ENCODE measurements around the gene TMEM150B. TPM values are rescaled to one million over a fixed set of nuclear protein-coding genes. Genes with fewer than 3 reads are reported as not detected.

The TMEM150B gene
- total RNA-seq, 1 experiment from 2014 or later, result not detected

DNA sequence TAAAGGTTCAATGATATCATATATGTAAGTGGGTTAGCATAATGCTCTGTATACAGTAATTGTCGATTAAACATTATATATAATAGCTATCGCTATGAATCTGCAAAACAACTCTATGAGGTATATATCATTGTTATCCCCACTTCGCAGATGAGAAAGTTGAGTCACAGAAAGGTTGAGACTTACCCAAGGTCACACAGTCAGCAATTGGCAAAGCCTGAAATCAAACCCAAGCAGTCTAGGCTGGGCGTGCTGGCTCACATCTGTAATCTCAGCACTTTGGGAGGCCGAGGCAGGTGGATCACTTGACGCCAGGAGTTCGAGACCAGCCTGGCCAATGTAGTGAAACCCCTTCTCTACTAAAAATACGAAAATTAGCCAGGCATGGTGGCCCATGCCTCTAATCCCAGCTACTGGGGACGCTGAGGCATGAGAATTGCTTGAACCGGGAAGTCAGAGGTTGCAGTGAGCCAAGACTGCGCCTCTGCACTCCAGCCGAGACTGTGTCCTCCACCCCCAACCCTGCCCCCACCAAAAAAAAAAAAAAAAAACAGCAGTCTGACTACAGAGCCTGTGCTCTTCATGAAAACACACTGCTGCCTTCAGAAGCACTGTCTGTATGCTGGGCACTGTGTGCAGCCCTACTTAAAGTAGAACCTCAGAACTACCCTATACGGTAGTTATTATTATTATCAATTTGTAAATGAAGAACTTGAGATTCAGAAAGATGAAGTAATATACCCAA, 46.6 kb downstream of the TMEM150B start:
- no peak for DNase-seq (ENCODE audit: low read depth)

DNA sequence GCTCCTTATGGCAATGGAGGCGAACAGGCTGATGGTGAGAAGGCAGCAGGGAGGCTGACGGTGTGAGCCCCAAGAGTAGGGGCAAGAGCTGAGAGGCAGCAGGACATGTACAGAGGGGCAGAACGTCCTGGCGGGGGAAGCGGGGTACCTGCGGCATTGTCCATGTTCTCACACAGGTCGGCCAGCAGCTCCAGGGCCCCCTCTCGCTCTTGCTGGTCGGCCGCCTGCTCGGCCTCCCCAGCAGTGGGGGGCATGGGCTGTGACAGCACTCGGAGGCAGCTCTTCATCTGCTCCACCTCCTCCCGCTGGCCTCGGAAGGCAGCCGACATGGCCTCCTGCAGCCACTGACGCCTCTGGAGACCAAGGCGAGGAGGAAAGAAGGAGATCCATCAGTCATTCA, 47.6 kb downstream of the TMEM150B start:
- no peak for DNase-seq (ENCODE audit: low read depth)

DNA sequence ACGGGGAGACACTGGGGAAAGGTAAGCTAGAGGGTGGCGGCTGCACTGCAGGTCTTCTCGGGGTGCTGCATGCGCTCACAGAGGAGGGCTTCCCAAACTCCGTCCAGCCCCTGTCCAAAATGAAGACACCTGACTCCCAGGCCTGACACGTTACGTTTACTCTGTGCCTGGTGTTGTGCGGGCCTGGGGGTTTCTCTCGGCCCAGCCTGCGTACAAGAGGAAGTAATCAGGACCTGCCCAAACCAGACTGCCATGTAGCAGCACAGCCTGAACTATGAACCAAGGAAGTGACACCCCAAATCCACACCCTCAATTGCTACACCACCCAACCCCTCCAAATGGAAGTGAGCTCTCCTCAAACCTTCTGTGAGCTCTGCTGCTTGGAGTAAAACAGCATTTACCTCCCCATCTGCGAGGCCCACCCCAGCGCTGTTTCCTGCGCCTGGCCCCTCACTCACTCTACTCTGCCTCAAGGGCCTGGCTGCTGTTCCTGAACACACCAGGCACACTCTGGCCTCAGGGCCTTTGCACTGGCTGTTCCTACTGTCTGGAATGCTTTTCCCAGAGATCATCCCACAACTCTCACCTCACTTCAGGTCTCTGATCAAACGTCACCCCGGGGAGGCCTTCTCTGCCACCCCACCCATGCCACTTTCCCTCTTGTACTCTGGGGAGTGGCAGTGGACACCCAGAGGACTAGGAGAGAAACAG, 48.3 kb downstream of the TMEM150B start:
- no peak for DNase-seq (ENCODE audit: low read depth)

DNA sequence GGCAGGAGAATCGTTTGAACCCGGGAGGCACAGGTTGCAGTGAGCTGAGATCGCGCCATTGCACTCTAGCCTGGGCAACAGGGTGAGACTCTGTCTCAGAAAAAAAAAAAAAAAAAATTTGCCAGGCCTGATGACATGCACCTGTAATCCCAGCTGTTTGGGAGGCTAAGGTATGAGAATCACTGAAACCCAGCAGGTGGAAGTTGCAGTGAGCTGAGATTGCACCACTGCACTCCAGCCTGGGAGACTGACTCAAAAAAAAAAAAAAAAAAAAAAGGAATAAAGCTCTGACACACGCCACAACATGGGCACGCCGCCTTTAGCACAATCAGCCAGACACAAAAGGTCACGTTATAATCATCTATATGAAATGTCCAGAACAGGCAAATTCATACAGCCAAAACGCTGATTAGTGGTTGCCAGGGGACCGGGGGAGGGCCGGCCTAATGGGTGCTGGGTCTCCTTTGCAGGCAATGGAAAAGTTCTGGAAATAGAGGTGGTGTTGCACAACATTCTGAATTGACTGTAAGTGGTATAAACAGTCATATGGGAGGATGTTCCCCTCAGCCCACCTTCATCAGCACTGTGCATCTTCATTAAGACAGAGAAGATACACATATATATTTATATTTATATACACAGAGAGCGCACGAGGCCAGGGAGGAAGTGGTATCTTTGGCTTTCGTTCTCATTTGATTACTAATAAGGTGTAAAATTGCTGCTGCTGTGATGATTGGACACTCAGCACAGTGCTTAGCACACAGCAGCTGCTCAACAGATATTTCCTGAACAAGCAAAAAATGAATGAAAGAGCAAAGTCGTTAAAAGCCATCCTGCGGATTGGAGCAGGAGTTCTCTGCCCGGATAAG, 49.1 kb downstream of the TMEM150B start:
- no peak for DNase-seq (ENCODE audit: low read depth)

DNA sequence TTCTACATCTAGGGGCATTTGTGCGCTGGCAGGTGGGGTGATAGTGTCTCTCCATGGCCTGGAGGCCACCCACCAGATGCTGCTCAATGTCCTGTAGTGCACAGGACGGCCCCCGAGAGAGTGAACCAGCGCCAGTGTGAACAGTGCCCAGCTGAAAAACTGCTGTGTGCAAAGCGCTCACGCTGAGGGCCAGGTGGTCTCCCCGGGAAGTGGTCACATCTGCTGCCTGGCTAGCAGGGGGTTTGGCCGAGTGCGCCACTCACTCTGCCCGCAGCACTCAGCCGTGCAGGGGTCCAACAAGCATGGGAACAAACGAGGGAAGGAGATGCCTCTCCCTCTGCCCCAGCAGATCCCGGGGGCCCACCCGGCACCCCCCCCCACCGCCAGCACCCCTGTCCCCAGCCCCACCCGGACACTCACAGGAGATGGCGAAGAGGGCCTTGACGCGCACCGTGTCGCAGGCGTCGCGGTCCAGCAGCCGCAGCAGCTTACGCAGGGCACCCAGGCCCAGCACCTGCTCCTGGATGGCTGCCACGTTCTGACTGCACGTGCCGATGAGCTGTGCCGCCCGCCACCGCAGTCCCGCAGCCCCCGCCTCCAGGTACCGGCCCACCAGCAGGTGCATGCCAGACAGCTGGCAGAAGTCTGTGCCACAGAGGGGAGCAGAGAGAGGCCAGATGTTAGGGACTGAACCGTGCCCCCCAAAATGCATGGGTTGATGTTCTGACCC, 51.0 kb downstream of the TMEM150B start:
- no peak for DNase-seq (ENCODE audit: low read depth)

DNA sequence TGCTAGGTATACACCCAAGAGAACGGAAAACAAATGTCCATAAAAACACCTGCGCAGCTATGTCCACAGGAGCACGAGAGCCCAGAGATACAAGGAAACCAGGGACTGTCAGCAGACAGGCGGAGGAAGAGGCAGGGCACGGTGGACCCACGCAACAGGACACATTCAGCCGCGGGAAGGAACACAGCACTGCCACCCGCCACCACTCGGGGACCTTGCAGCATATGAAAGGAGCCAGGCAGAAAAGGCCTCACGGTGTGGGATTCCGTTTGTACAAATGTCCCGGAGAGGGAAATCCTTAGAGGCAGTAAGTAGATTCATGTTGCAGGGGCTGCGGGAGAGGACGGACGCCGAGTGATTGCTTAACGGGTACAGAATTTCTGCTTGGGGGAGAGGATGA, 53.0 kb downstream of the TMEM150B start:
- DNase-seq (ENCODE audit: low read depth), result no peak

DNA sequence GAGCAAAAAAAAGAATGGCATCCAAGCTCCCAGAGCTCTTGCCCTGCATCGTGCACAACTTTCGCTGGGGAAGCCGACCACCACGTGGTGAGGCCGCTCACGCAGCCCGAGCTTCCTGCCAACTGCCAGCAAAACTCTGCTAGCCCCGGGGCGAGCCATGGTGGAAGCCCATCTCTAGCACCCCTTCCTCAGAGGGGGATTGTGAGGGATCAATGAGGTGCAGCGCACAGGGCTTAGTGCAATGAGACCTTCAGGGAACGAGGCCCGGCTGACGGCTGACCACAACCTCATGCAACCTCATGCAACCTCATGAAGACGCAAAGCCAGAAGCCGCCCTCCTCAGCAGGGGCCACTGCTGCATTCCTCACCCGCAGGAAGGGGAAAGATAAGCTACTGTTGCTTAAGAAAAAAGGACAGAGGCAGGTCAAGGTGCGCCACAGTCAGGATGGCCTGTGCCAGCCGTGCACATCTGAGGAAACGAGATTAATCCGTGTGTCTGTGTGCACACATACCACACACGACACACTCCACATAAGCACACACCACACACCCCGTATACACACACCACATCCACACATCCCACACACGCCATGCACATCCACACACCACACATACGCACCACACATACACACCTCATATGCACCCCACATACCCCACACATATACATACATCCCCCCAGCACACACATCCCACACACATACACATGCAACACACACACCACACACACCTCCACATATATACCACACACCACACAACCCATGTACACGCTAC, 54.8 kb downstream of the TMEM150B start:
- DNase-seq (ENCODE audit: low read depth), result no peak

DNA sequence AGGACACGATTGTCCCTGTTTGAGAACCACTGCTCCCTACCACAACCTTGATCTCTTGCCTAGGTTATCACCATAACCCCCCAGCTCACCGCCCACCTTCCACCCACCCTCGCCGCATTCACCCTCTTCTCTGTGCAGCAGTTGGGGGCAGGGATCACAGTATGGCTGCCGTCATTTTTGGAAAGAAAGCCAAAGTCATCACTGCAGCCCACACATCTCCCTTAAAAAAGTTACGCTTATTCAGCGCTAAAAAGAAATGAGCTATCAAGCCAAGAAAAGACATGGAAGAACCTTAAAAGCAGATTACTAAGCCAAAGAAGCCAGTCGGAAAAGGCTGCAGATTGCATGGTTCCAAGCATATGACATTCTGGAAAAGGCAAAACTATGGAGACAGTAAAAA, 55.8 kb downstream of the TMEM150B start:
- no peak for DNase-seq (ENCODE audit: low read depth)

DNA sequence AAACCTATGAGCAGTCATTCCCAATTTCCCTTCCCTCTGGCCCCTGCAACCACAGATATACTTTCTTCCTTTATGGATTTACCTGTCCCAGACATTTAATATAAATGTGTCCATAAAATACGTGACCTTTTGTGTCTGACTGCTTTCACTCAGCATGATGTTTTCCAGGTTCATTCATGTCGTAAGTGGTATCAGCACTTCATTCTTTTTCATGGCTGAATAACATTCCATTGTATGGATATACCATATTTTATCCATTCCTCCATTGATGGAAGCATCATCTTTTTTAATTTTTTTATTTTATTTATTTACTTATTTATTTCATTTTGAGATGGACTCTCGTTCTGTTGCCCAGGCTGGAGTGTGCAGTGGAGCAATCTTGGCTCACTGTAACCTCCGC, 58.3 kb downstream of the TMEM150B start:
- DNase-seq (ENCODE audit: low read depth), result no peak

DNA sequence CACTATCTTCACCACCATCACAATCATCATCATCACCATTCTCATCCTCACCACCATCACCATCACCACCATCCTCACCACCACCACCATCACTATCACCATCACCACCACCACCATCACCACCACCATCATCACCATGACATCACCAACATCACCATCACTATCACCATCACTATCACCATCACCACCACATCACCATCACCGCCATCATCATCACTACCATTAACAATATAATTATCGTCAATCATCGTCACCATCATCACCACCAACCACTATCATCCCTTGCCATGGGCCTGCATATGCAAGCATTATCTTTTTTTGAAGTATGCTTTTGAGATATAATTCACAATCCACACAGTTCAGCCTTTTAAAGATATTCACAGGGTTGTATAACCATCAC, 58.7 kb downstream of the TMEM150B start:
- no peak for DNase-seq (ENCODE audit: low read depth)

DNA sequence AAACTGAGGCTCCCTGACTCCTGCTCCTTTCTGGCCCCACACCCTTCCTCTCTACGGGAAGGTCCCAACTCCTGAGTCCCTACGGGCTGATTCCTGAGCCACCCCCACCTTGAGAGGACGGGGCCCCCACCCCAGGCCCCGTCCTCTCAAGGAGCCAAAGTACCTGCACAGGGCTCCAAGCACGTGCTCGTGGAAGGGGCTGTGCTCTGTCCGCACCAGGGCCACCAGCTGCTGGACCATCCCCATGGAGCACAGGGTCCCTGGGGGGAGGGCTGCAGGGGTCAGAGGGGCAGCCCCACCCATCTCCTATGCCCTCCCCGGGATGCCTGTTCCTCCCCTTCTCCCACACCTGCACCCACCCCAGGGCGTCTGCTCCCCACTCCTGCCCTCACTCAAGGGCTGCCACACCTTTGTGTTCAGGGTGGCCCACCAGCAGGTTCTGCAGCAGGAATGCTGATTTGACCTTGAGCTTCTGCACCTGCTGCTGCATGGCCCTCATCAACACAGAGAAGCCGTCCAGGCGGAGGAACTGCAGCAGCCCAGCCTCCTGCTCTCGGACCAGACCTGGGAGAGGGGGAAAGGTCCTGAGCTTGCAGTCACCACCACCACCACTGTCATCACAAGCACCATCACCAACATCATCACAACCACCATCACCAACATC, 59.3 kb downstream of the TMEM150B start:
- no peak for DNase-seq (ENCODE audit: low read depth)

DNA sequence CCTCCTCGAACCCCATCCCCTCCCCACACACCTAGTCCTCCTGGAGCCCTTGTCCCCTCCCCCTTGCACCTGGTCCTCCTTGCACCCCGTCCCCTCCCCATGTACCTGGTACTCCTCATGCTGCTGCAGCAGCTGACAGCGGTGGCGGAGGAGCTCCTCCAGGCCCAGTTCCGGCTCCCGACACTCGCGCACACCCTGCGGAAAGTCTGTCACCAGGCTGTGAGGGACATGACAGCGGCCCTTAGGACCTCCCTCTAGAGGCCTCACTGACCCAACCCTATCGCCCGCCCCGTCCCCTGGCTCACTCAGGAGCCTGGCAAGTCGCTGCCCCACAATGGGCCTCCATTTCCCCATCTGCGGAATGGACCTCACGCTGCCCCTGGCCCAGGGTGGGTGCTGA, 60.0 kb downstream of the TMEM150B start:
- DNase-seq (ENCODE audit: low read depth), result no peak

DNA sequence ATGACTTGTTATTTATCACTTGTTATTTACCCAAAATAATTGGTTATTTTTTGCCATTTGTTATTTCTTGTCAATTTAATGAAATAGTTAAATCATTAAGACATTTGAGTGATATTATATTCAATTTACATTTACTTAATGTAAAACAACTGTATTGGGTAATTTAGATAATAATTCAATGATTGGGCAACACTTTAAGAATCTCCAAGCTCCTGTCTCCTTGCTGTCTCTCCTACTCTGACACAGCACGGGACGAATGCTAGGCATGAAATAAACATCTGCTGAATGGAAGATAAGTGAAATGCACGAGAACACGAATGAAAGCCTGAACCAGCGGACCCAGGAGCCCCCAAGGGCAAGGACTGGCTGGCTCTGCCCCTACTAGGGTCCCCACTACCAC, 60.6 kb downstream of the TMEM150B start:
- DNase-seq (ENCODE audit: low read depth), result no peak

Other genes starting within 250 kb of the TMEM150B start
- 1.6 and 4.9 TPM in 2 replicates for gene EPS8L1, start 249.5 kb downstream of the TMEM150B start, total RNA-seq (2014; rRNA removed; shearing (Covaris generic))
- gene PPP1R12C, start 207.7 kb downstream of the TMEM150B start, total RNA-seq (2014; rRNA removed; shearing (Covaris generic)), result 41.5 and 44.2 TPM in 2 replicates
- 22.5 and 23.9 TPM in 2 replicates for gene TNNT1, start 176.1 kb downstream of the TMEM150B start, total RNA-seq (2014; rRNA removed; shearing (Covaris generic))
- gene TNNI3, start 167.6 kb downstream of the TMEM150B start, total RNA-seq (2014; rRNA removed; shearing (Covaris generic)), result 0.80 TPM in 1 of 2 replicates, not detected in the other
- gene DNAAF3, start 158.7 kb downstream of the TMEM150B start, total RNA-seq (2014; rRNA removed; shearing (Covaris generic)), result 3.1 and 7.1 TPM in 2 replicates
- 0.12 TPM in 1 of 2 replicates, not detected in the other for gene SYT5, start 145.1 kb downstream of the TMEM150B start, total RNA-seq (2014; rRNA removed; shearing (Covaris generic))
- gene PTPRH, start 115.8 kb downstream of the TMEM150B start, total RNA-seq (2014; rRNA removed; shearing (Covaris generic)), result 4.1 and 8.6 TPM in 2 replicates
- 0.95 and 1.8 TPM in 2 replicates for gene TMEM86B, start 96.6 kb downstream of the TMEM150B start, total RNA-seq (2014; rRNA removed; shearing (Covaris generic))
- gene PPP6R1, start 66.3 kb downstream of the TMEM150B start, total RNA-seq (2014; rRNA removed; shearing (Covaris generic)), result 26.5 and 38.0 TPM in 2 replicates
- gene HSPBP1, start 45.2 kb downstream of the TMEM150B start, total RNA-seq (2014; rRNA removed; shearing (Covaris generic)), result 104 and 113 TPM in 2 replicates
- 6.3 and 9.0 TPM in 2 replicates for gene BRSK1, start 41.3 kb downstream of the TMEM150B start, total RNA-seq (2014; rRNA removed; shearing (Covaris generic))
- gene KMT5C, start 14.5 kb upstream of the TMEM150B start, total RNA-seq (2014; rRNA removed; shearing (Covaris generic)), result 8.5 and 8.9 TPM in 2 replicates
- not detected in 2 replicates for gene COX6B2, start 29.4 kb upstream of the TMEM150B start, total RNA-seq (2014; rRNA removed; shearing (Covaris generic))
- gene GARIN5B, start 37.9 kb upstream of the TMEM150B start, total RNA-seq (2014; rRNA removed; shearing (Covaris generic)), result not detected in 2 replicates
- gene IL11, start 45.1 kb upstream of the TMEM150B start, total RNA-seq (2014; rRNA removed; shearing (Covaris generic)), result 56.5 and 60.4 TPM in 2 replicates
- not detected in 2 replicates for gene TMEM190, start 51.5 kb upstream of the TMEM150B start, total RNA-seq (2014; rRNA removed; shearing (Covaris generic))
- gene TMEM238, start 59.0 kb upstream of the TMEM150B start, total RNA-seq (2014; rRNA removed; shearing (Covaris generic)), result 3.3 and 3.9 TPM in 2 replicates
- 633 and 816 TPM in 2 replicates for gene RPL28, start 60.6 kb upstream of the TMEM150B start, total RNA-seq (2014; rRNA removed; shearing (Covaris generic))
- 317 and 338 TPM in 2 replicates for gene UBE2S, start 82.4 kb upstream of the TMEM150B start, total RNA-seq (2014; rRNA removed; shearing (Covaris generic))
- not detected in 2 replicates for gene SHISA7, start 118.0 kb upstream of the TMEM150B start, total RNA-seq (2014; rRNA removed; shearing (Covaris generic))
- gene ISOC2, start 136.3 kb upstream of the TMEM150B start, total RNA-seq (2014; rRNA removed; shearing (Covaris generic)), result 134 and 140 TPM in 2 replicates
- not detected in 2 replicates for gene C19orf85, start 139.4 kb upstream of the TMEM150B start, total RNA-seq (2014; rRNA removed; shearing (Covaris generic))
- 1.7 and 3.4 TPM in 2 replicates for gene ZNF628, start 151.3 kb upstream of the TMEM150B start, total RNA-seq (2014; rRNA removed; shearing (Covaris generic))
- 22.5 and 23.2 TPM in 2 replicates for gene NAT14, start 159.8 kb upstream of the TMEM150B start, total RNA-seq (2014; rRNA removed; shearing (Covaris generic))
- 1.4 and 2.2 TPM in 2 replicates for gene SSC5D, start 163.1 kb upstream of the TMEM150B start, total RNA-seq (2014; rRNA removed; shearing (Covaris generic))
- gene SBK2, start 211.8 kb upstream of the TMEM150B start, total RNA-seq (2014; rRNA removed; shearing (Covaris generic)), result not detected in 2 replicates
- not detected in 2 replicates for gene SBK3, start 220.2 kb upstream of the TMEM150B start, total RNA-seq (2014; rRNA removed; shearing (Covaris generic))

All from Daoy (cell line).